Central memory CD4-positive, alpha-beta T cell (primary cell): ENCODE results near the gene YAF2.
A peak's percentile ranks its signal among the peaks of the same experiment; 100 is the strongest.

Experiments used
- DNase-seq: peaks from one replicate; pipeline ENCODE4 v3.0.0; 2022
- total RNA-seq, 3 experiments: gene quantifications; one replicate each; lab custom pipeline; 2026; lab: John Stamatoyannopoulos, UW

The YAF2 gene
- total RNA-seq = 33.2 to 104 (median 47.3) reads per million in 3 experiments

- DNase-seq = peak; percentile 83
Observed at GRCh38 chr12:42238240-42239140, at the start of gene YAF2. Gene YAF2 (minus strand): TSS chr12:42238248. CDS start chr12:42238180, 68 bp downstream.

- DNase-seq = no peak
Observed at GRCh38 chr12:42286741-42287140, 48.7 kb upstream of the YAF2 start.

- DNase-seq = no peak
Observed at GRCh38 chr12:42285431-42285830, 47.4 kb upstream of the YAF2 start.

- no peak for DNase-seq
Observed at GRCh38 chr12:42284876-42285275, 46.8 kb upstream of the YAF2 start.

GRCh38 chr12:42284157-42284556 lies 46.1 kb upstream of the YAF2 start:
- DNase-seq = no peak

GRCh38 chr12:42283739-42284138 lies 45.7 kb upstream of the YAF2 start:
- DNase-seq = no peak

- no peak for DNase-seq
Observed at GRCh38 chr12:42282294-42282693, 44.2 kb upstream of the YAF2 start.

GRCh38 chr12:42281844-42282243 lies 43.8 kb upstream of the YAF2 start:
- no peak for DNase-seq

- no peak for DNase-seq
Observed at GRCh38 chr12:42281278-42281677, 43.2 kb upstream of the YAF2 start.

- DNase-seq = no peak
Observed at GRCh38 chr12:42278128-42278510, 40.1 kb upstream of the YAF2 start.

GRCh38 chr12:42277396-42278127 lies 39.5 kb upstream of the YAF2 start:
- no peak for DNase-seq

- no peak for DNase-seq
Observed at GRCh38 chr12:42275499-42275898, 37.5 kb upstream of the YAF2 start.

- DNase-seq = no peak
Observed at GRCh38 chr12:42273706-42274105, 35.7 kb upstream of the YAF2 start.

- DNase-seq = no peak
Observed at GRCh38 chr12:42270596-42270995, 32.5 kb upstream of the YAF2 start.

- DNase-seq = no peak
Observed at GRCh38 chr12:42267413-42268190, 29.6 kb upstream of the YAF2 start.

GRCh38 chr12:42266579-42267230 lies 28.7 kb upstream of the YAF2 start:
- no peak for DNase-seq

- DNase-seq = no peak
Observed at GRCh38 chr12:42262271-42262670, 24.2 kb upstream of the YAF2 start.

- no peak for DNase-seq
Observed at GRCh38 chr12:42261708-42262107, 23.7 kb upstream of the YAF2 start.

- no peak for DNase-seq
Observed at GRCh38 chr12:42260518-42260917, 22.5 kb upstream of the YAF2 start.

- no peak for DNase-seq
Observed at GRCh38 chr12:42259699-42260098, 21.7 kb upstream of the YAF2 start.

- no peak for DNase-seq
Observed at GRCh38 chr12:42255866-42256261, 17.8 kb upstream of the YAF2 start.

- DNase-seq = no peak
Observed at GRCh38 chr12:42255221-42255865, 17.3 kb upstream of the YAF2 start.
